ENCODE data around the gene RGP1.
A peak's percentile ranks its signal among the peaks of the same experiment; 100 is the strongest.

Gene RGP1

GRCh38 chr9:35748242-35748857 lies 737 bp upstream of the RGP1 start:
- no peak for DNase-seq

DNA sequence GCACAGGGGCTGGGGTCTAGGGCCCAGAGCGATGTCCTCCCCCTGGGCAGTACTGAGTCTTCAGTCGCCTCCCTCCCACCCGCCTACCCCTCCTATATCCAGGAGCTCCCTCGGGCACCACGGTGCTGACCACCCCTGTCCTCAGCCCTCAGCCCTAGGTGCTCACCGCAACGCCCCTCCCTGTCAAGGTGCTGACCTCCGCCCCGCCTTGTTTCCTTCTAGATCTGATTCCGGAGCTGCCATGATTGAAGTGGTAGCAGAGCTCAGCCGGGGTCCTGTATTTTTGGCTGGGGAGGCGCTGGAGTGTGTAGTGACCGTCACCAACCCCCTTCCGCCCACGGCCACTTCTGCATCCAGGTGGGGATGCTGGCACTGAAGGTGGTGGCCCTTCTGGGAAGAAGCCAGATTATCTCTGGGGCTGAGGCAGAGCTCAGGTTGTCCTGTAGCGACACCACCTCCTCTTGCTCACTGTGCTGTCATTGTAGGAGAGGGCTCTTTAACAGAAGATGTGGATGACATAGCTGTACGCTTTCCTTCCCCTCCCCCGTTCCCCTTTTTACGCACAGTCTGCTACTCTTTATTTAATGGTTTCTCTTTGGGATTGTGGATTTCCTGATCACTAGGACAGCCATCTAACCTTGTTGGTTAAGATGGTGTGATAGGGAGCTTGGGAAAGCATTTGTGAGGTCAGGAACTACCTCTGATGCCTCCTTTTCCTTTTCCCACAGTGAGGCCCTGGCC lies 598 bp downstream of the RGP1 start:
- DNase-seq = no peak

GRCh38 chr9:35750256-35750531 lies 1.1 kb downstream of the RGP1 start:
- no peak for DNase-seq

DNA sequence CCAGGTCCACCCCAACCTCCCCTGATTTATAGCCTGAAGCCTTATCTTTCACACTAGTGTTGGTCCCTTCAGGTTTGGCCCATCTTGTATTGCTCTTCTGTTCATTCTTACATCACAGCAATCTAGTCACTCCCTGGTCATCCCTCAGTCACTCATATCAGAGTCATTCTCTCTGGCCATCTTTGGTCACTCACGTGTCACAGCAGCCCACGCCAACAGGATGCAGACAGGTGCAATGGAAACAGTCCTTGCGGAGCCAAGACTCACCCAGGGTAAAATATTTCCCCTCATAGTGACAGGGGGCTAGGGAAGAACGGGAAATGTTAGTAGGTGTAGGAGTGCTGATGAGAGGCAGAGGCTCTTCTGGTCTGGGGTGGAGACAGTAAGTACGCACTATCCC lies 4.4 kb downstream of the RGP1 start:
- DNase-seq = no peak

DNA sequence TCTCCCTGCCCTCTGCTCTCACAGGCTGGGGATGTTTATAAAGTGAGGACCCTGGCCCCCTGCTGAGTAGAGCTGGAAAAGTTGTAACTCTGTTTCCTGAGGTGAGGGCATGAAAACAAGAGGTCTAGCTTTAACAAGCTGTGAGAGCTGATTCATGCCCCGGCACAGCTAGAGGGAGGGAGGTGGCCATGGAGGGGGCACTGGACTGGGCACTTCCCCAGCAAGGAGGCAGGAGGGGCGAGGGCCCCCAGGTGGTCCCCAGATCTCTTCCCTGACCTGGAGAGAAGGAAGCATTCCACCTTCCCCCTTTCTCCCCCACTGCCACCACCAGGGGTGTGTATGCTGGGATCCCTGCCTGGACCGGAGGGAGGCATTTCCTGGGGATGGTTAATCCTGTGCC lies 5.2 kb downstream of the RGP1 start, which contains the start of gene MSMP:
Gene MSMP (minus strand): TSS at position 13 of the 400 bp plus-strand sequence. CDS start 147 bp downstream, outside the sequence.
- no peak for DNase-seq

GRCh38 chr9:35755071-35755470 lies 6.0 kb downstream of the RGP1 start:
- no peak for DNase-seq

GRCh38 chr9:35756275-35757225 lies 7.5 kb downstream of the RGP1 start:
- peak; percentile 74 for DNase-seq

- DNase-seq = peak; percentile 40
Observed at GRCh38 chr9:35757226-35757891, 8.3 kb downstream of the RGP1 start.

GRCh38 chr9:35757892-35758275 lies 8.8 kb downstream of the RGP1 start:
- no peak for DNase-seq

DNA sequence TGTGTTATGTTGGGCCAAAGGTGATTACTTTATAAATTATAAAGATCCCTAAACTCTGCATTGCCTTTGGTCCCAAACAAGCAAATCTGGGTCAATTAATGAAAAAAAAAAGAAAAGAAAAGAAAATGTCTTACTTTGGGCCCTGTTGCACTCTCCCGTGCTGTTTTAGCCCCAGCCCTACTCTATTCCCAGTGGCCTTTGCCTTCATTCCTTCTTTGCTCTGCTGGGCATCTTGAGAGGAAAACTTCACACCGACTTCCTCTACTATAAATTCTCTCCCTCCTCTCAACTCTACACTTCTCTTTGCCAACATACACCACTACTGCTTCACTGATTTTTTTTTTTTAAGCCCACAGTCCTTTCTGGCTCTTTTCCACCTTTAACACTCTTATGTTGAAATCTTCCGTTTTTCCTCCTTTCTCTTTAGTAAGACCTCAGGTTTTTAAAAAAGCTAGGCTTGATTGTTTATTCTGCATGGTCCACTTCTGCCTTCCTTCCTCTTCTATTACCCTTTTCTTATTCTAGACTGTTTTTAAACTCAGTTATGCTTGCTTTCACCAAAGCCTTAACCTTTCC lies 9.5 kb downstream of the RGP1 start:
- no peak for DNase-seq

DNA sequence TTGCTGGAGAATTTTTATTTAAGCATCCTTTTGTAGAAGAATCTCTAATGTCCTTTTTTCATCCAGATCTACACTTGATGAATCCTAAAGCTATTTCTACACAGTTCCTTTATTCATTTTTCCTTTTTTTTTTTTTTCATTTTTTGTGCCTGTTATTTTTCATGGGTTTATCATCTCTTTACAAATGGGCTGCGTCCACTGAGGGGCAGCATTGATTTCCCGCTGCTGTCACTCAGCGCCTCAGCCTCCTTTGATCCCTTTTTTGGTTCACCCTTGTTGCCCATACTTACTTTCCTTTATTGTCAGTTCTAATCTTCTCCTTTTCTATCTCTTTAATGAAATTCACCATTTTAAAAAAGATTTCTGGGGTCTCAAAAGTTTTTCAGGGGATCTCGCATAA lies 10.7 kb downstream of the RGP1 start:
- DNase-seq = no peak

GRCh38 chr9:35760651-35761050 lies 11.6 kb downstream of the RGP1 start:
- DNase-seq = peak; percentile 41

- DNase-seq = no peak
Observed at GRCh38 chr9:35763181-35763580, 14.1 kb downstream of the RGP1 start.

GRCh38 chr9:35763803-35764202 lies 14.7 kb downstream of the RGP1 start:
- DNase-seq = no peak

GRCh38 chr9:35766997-35767396 lies 17.9 kb downstream of the RGP1 start:
- no peak for DNase-seq

DNA sequence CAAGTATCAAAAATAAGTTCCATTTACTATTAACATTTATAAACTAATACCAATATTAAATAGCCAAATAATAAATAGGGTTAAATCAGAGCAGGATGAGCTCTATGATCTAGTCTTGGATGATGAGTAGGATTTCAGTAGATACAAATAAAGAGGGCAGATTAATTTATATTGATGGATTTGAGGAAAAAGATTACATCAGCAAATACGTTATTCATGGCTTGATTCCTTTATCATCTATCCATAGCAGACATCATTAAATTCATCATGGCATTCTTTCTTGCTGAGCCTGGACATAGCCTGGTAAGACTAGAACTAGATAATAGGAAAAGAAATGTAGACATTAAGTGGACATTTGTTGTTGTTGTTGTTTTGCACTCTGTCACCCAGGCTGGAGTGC lies 18.4 kb downstream of the RGP1 start:
- no peak for DNase-seq

- DNase-seq = no peak
Observed at GRCh38 chr9:35769763-35770162, 20.7 kb downstream of the RGP1 start.

DNA sequence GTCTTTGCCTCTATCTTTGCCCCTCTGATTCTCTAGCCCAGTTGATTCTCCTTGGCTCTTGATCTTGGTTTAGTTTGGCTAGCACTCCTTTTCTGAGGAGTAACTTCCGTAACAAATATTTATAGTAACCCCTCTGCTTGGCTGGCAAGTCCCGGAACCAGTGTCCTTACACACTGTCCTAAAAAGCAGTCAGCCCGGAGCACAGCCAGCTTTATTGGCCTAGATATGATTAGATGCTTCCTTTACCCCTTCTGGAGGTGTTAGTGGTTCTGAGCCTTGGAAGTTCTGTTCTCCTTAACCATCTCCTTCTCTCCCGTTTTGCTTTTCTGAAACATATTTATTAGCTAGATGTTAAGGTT lies 22.0 kb downstream of the RGP1 start:
- no peak for DNase-seq

- DNase-seq = peak; percentile 89
Observed at GRCh38 chr9:35771534-35771933, 22.4 kb downstream of the RGP1 start.

GRCh38 chr9:35771943-35772342 lies 22.9 kb downstream of the RGP1 start:
- DNase-seq = peak; percentile 31

- peak; percentile 24 for DNase-seq
Observed at GRCh38 chr9:35774907-35775635, 26.0 kb downstream of the RGP1 start.

GRCh38 chr9:35776018-35776417 lies 26.9 kb downstream of the RGP1 start:
- peak; percentile 66 for DNase-seq
